Measurements from ENCODE around the gene PTPDC1. TPM values are rescaled to one million over a fixed set of nuclear protein-coding genes. Genes with fewer than 3 reads are reported as not detected.

The PTPDC1 gene
- total and polyA plus RNA-seq, 2 of the 8 experiments (the other 6 are each of a cell fraction or from before 2014, with no cell fraction given): 4.1 to 7.3 TPM

GRCh38 chr9:94100152-94100879 lies 16.1 kb downstream of the PTPDC1 start (continued):
- TF ChIP-seq ATF2 (IDR thresholded peaks at IDR 0.05; ENCODE audit: low read length) (no peak), TBP (IDR thresholded peaks at IDR 0.05; ENCODE audit: low read depth, low read length) (no peak), NRF1 (IDR thresholded peaks at IDR 0.05; ENCODE audit: low read depth, low read length) (no peak), GTF2F1 (IDR thresholded peaks at IDR 0.05; ENCODE audit: borderline replicate concordance, low read depth, low read length) (no peak)
